ENCODE measurements around the gene SZT2.

Gene SZT2

DNA sequence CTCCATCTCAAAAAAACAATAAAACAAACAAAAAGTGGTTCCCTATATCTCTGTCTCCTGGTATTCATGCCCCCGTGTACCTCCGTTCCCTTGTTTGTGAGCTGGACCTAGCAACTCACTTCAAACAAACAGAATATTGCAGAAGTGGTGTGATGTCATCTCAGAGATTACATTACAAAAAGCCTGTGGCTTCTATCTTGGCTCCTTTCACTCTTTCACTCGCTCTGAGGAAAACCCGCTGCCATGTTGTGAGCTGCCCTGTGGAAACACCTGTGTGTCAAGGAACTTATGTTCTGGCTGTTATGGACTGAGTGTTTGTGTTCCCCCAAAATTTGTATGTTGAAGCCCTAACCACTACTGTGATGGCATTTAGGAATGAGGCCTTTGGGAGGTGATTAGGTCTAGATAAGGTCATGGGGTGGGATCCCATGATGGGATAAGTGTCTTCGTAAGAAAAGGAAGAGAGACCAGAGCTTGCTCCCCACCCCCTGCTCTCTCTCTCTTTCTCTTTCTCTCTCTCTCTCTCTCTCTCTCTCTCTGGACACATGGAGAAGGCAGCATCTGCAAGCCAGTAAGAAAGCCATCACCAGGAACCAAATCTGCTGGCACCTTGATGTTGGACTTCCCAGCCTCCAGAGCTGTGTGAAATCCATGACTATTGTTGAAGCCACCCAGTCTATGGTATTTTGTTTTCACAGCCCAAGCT, 71.4 kb downstream of the SZT2 start:
- no peak for DNase-seq (ENCODE audit: low read depth, low spot score)
- H3K9ac ChIP-seq (ENCODE audit: insufficient read length, low read depth): no peak overlapping the region
- no peak for TF ChIP-seq SUZ12 (IDR thresholded peaks at IDR 0.05; ENCODE audit: extremely low read depth, insufficient read depth, insufficient read length)
- TF ChIP-seq ZNF274 (IDR thresholded peaks at IDR 0.05; ENCODE audit: low read depth, low read length): no peak
- H3K9me3 ChIP-seq (ENCODE audit: insufficient read depth, low read length): no peaks in the 10 kb centered on the region
- no peaks in the 10 kb centered on the region for H3K4me1 ChIP-seq (ENCODE audit: insufficient read depth, insufficient read length)
- H3K36me3 ChIP-seq (ENCODE audit: insufficient read depth, insufficient read length, low read length): no peaks in the 10 kb centered on the region
- no peaks in the 10 kb centered on the region for H3K27me3 ChIP-seq (ENCODE audit: insufficient read depth, insufficient read length)
- H3K4me3 ChIP-seq (ENCODE audit: insufficient read length, low read depth): no peak overlapping the region

DNA sequence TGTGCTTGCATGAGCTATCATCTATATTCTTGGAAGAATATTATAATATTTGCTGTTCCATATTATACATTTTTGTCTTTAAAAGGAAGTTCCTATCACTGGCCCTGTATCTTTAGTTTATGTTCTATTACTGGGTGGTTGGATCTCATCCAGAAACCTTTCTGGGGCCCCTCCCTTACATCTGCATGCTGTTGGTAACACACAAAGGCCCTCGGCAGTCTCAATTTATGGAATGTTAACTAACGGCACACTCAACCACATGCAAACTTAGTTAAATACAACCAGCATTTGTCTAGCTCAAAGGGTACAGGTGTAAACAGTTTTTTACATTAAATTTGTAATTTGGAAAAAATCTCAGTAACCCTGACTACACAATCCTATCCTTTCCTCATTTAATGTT, 73.8 kb downstream of the SZT2 start:
- no peak for DNase-seq (ENCODE audit: low read depth, low spot score)
- Histone ChIP-seq H3K36me3 (ENCODE audit: insufficient read depth, insufficient read length, low read length) (no peaks in the 10 kb centered on the region), H3K9me3 (ENCODE audit: insufficient read depth, low read length) (no peaks in the 10 kb centered on the region; the same call in 1 of the 2 replicates), H3K4me1 (ENCODE audit: insufficient read depth, insufficient read length) (no peaks in the 10 kb centered on the region), H3K4me3 (ENCODE audit: insufficient read length, low read depth) (no peak overlapping the region), H3K27me3 (ENCODE audit: insufficient read depth, insufficient read length) (no peaks in the 10 kb centered on the region), H3K9ac (ENCODE audit: insufficient read length, low read depth) (no peak overlapping the region)
- no peak for TF ChIP-seq SUZ12 (IDR thresholded peaks at IDR 0.05; ENCODE audit: extremely low read depth, insufficient read depth, insufficient read length)
- no peak for TF ChIP-seq ZNF274 (IDR thresholded peaks at IDR 0.05; ENCODE audit: low read depth, low read length)
- no peak for TF ChIP-seq YY1 (IDR thresholded peaks at IDR 0.05; ENCODE audit: insufficient read depth, insufficient read length)

- no peak for DNase-seq (ENCODE audit: low read depth, low spot score)
- Histone ChIP-seq H3K9ac (ENCODE audit: insufficient read length, low read depth) (no peak overlapping the region), H3K4me1 (ENCODE audit: insufficient read depth, insufficient read length) (no peaks in the 10 kb centered on the region), H3K4me3 (ENCODE audit: insufficient read length, low read depth) (no peak overlapping the region), H3K27me3 (ENCODE audit: insufficient read depth, insufficient read length) (no peaks in the 10 kb centered on the region), H3K9me3 (ENCODE audit: insufficient read depth, low read length) (no peaks in the 10 kb centered on the region; the same call in 1 of the 2 replicates), H3K36me3 (ENCODE audit: insufficient read depth, insufficient read length, low read length) (no peaks in the 10 kb centered on the region)
- TF ChIP-seq ZNF274 (IDR thresholded peaks at IDR 0.05; ENCODE audit: low read depth, low read length) (no peak), YY1 (IDR thresholded peaks at IDR 0.05; ENCODE audit: insufficient read depth, insufficient read length) (no peak), SUZ12 (IDR thresholded peaks at IDR 0.05; ENCODE audit: extremely low read depth, insufficient read depth, insufficient read length) (no peak)
Measured at GRCh38 chr1:43464681-43465504, 75.2 kb downstream of the SZT2 start.

DNA sequence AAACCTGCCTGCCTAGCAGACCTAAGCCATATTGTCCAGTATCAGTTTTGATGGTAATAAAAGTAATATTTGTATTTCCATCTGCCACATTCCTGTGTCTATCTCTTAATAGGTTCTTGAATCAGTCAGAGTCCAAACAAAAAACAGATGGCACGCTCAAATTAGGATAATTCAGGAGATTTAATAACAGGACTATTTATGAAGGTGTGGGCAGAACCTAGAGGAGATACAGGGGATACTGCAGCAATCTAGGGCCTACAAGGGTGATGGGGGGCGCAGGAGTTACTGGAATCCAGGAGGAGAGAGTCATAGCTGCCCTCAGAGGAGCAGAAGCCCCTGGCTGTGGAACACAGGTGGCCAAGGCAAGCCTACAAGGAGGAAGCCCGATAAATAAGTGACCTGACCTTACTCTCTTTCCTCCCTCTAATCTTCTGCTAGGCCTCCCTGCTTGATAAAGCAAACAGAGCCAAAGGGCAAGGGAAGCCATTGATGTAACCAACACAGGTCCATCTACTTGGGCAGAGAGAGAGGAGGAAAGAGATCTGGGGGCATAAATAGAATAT, 75.9 kb downstream of the SZT2 start:
- Histone ChIP-seq H3K9me3 (ENCODE audit: insufficient read depth, low read length) (no peaks in the 10 kb centered on the region; the same call in 1 of the 2 replicates), H3K27me3 (ENCODE audit: insufficient read depth, insufficient read length) (no peaks in the 10 kb centered on the region), H3K4me1 (ENCODE audit: insufficient read depth, insufficient read length) (no peaks in the 10 kb centered on the region), H3K36me3 (ENCODE audit: insufficient read depth, insufficient read length, low read length) (no peaks in the 10 kb centered on the region), H3K9ac (ENCODE audit: insufficient read length, low read depth) (no peak overlapping the region), H3K4me3 (ENCODE audit: insufficient read length, low read depth) (no peak overlapping the region)
- TF ChIP-seq SUZ12 (IDR thresholded peaks at IDR 0.05; ENCODE audit: extremely low read depth, insufficient read depth, insufficient read length) (no peak), YY1 (IDR thresholded peaks at IDR 0.05; ENCODE audit: insufficient read depth, insufficient read length) (no peak), ZNF274 (IDR thresholded peaks at IDR 0.05; ENCODE audit: low read depth, low read length) (no peak)
- no peak for DNase-seq (ENCODE audit: low read depth, low spot score)

DNA sequence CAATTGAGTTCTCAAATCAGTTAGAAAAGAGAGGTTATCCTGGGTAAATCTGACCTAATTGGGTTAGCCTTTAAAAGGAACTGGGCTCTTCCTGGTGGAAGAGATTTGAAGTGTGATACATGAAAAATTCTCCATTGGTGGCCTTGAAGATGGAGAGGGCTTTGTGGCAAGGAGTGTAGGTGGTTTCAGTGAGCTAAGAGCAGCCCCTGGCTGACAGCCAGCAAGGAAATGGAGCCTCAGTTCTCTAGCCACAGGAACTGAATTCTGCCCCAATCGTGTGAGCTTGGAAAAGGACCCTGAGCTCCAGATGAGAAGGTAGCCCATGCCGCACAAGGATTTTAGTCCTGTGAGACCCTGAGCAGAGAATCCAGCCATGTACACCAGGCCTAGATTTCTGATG, 76.7 kb downstream of the SZT2 start:
- no peak for DNase-seq (ENCODE audit: low read depth, low spot score)
- H3K4me3 ChIP-seq (ENCODE audit: insufficient read length, low read depth): no peak overlapping the region

GRCh38 chr1:43468414-43468813, 78.7 kb downstream of the SZT2 start:
- Histone ChIP-seq H3K4me1 (ENCODE audit: insufficient read depth, insufficient read length) (peaks cover 3% of the 10 kb centered on the region), H3K4me3 (ENCODE audit: insufficient read length, low read depth) (no peak overlapping the region), H3K9me3 (ENCODE audit: insufficient read depth, low read length) (no peaks in the 10 kb centered on the region; the same call in 1 of the 2 replicates), H3K36me3 (ENCODE audit: insufficient read depth, insufficient read length, low read length) (no peaks in the 10 kb centered on the region), H3K27me3 (ENCODE audit: insufficient read depth, insufficient read length) (no peaks in the 10 kb centered on the region), H3K9ac (ENCODE audit: insufficient read length, low read depth) (no peak overlapping the region)
- no peak for DNase-seq (ENCODE audit: low read depth, low spot score)
- no peak for TF ChIP-seq ZNF274 (IDR thresholded peaks at IDR 0.05; ENCODE audit: low read depth, low read length)
- TF ChIP-seq YY1 (IDR thresholded peaks at IDR 0.05; ENCODE audit: insufficient read depth, insufficient read length): no peak
- TF ChIP-seq SUZ12 (IDR thresholded peaks at IDR 0.05; ENCODE audit: extremely low read depth, insufficient read depth, insufficient read length): no peak

More for the DNA sequence above, 76.7 kb downstream of the SZT2 start:
- Histone ChIP-seq H3K4me1 (ENCODE audit: insufficient read depth, insufficient read length) (no peaks in the 10 kb centered on the region), H3K27me3 (ENCODE audit: insufficient read depth, insufficient read length) (no peaks in the 10 kb centered on the region), H3K36me3 (ENCODE audit: insufficient read depth, insufficient read length, low read length) (no peaks in the 10 kb centered on the region), H3K9me3 (ENCODE audit: insufficient read depth, low read length) (no peaks in the 10 kb centered on the region; the same call in 1 of the 2 replicates), H3K9ac (ENCODE audit: insufficient read length, low read depth) (no peak overlapping the region)
- no peak for TF ChIP-seq SUZ12 (IDR thresholded peaks at IDR 0.05; ENCODE audit: extremely low read depth, insufficient read depth, insufficient read length)
- no peak for TF ChIP-seq YY1 (IDR thresholded peaks at IDR 0.05; ENCODE audit: insufficient read depth, insufficient read length)
- TF ChIP-seq ZNF274 (IDR thresholded peaks at IDR 0.05; ENCODE audit: low read depth, low read length): no peak

DNA sequence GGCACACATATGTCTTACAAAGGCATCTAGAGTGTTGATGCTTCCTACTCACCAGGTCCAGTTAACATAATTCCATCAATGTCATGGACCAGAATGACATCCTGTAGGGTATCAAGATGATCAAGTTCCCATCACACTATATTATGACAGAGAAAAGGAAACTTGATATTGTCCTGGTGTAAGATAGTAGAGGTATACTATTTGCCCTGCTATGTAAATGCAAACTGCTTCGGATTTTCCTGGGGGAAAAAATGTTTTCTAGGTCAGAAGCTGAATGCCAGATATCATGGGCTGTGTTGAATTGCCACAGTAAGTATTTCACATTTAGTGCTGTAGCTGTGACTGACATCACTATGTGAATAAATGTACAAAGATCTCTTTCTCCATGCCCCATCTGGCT, 80.2 kb downstream of the SZT2 start:
- H3K4me1 ChIP-seq (ENCODE audit: insufficient read depth, insufficient read length): peaks cover 3% of the 10 kb centered on the region
- H3K9me3 ChIP-seq (ENCODE audit: insufficient read depth, low read length): no peaks in the 10 kb centered on the region; the same call in 1 of the 2 replicates
- H3K36me3 ChIP-seq (ENCODE audit: insufficient read depth, insufficient read length, low read length): no peaks in the 10 kb centered on the region
- DNase-seq (ENCODE audit: low read depth, low spot score): no peak
- no peak overlapping the region for H3K9ac ChIP-seq (ENCODE audit: insufficient read length, low read depth)
- TF ChIP-seq ZNF274 (IDR thresholded peaks at IDR 0.05; ENCODE audit: low read depth, low read length) (no peak), SUZ12 (IDR thresholded peaks at IDR 0.05; ENCODE audit: extremely low read depth, insufficient read depth, insufficient read length) (no peak), YY1 (IDR thresholded peaks at IDR 0.05; ENCODE audit: insufficient read depth, insufficient read length) (no peak)
- H3K4me3 ChIP-seq (ENCODE audit: insufficient read length, low read depth): no peak overlapping the region
- H3K27me3 ChIP-seq (ENCODE audit: insufficient read depth, insufficient read length): no peaks in the 10 kb centered on the region
